ENCODE results near the gene NHSL2.
A peak's percentile ranks its signal among the peaks of the same experiment; 100 is the strongest.
"Not testable (repeated sequence)": the region's sequence is repeated elsewhere in the genome, so short reads cannot be mapped to it uniquely, and the experiment has no call there.

The NHSL2 gene

DNA sequence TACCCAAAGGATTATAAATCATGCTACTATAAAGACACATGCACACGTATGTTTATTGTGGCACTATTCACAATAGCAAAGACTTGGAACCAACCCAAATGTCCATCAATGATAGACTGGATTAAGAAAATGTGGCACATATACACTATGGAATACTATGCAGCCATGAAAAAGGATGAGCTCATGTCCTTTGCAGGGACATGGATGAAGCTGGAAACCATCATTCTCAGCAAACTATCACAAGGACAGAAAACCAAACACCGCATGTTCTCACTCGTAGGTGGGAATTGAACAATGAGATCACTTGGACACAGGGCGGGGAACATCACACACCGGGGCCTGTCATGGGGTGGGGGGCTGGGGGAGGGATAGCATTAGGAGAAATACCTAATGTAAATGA lies 265.6 kb downstream of the NHSL2 start:
- not testable (repeated sequence) for DNase-seq (ENCODE audit: low read depth, low spot score)

GRCh38 chrX:72176981-72177380 lies 266.3 kb downstream of the NHSL2 start:
- DNase-seq (ENCODE audit: low read depth, low spot score), result no peak

- no peak for DNase-seq (ENCODE audit: low read depth, low spot score)
These were observed 269.9 kb downstream of the NHSL2 start for GRCh38 chrX:72180539-72180938.

- DNase-seq (ENCODE audit: low read depth, low spot score), result peak; percentile 90
These were observed 270.8 kb downstream of the NHSL2 start, which contains the start of gene PIN4 for GRCh38 chrX:72181178-72182125. PIN4 (plus strand) TSS chrX:72181757; CDS start chrX:72181786, 29 bp downstream.

DNA sequence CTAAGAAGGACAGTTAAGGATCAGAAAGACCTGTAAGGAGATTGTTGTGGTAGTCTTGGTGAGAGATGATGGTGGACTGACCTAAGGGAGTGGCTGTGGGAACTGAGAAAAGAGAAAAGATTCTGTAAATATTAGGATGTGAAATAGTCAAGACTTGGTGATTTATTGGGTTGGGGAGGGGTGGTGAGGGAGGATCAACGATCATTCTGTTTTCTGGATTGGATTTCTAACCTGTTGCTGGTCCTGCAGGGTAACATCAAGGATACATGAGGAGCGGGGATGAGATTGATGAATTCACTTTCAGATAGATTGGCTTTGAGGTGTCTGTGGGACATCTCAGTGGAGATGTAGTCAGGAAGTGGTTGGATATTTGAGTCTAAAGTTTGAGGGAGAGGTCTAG lies 272.3 kb downstream of the NHSL2 start:
- no peak for DNase-seq (ENCODE audit: low read depth, low spot score)

GRCh38 chrX:72201836-72202536 lies 291.3 kb downstream of the NHSL2 start:
- DNase-seq (ENCODE audit: low read depth, low spot score), result no peak

Data from brain pericyte (primary cell).